ENCODE data around the gene EVC2.

DNA sequence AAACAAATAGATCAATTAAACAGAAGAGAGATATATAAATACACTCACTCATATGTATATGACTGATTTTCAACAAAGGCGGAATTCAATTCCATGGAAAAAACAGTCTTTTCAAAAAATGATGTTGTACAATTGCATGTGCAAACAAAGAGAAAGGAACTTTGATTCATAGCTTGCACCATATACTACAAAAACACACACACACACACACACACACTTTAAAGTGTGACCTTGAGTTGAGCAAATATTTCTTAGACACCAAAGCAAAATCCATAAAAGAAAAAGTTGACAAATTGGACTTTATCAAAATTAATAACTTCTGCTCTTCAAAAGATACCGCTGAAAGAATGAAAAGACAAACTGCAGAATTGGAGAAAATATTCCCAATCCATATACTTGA lies 168.8 kb downstream of the EVC2 start:
- TF ChIP-seq CTCF (IDR thresholded peaks at IDR 0.05) (no peak), POLR2A (IDR thresholded peaks at IDR 0.05) (no peak)
